Endothelial cell of umbilical vein (primary cell): ENCODE results near the gene ZNF514.

ENCODE experiments used
- CTCF ChIP-seq, 2 donors: IDR thresholded peaks; 1 replicate in 1 of 2; 2 replicates in 1 of 2; pipeline ENCODE4 v1.5.1; 2011; ENCODE audit warnings: low read length in 2 of 2, mild to moderate bottlenecking in 2 of 2, moderate library complexity in 2 of 2, control low read depth in 1 of 2, inconsistent platforms in 1 of 2, low read depth in 1 of 2; ENCODE audit not compliant: insufficient read depth in 1 of 2; ENCODE audit errors: extremely low read depth in 1 of 2
- FOS ChIP-seq: IDR thresholded peaks from 2 replicates; pipeline ENCODE4 v1.6.1; 2011; ENCODE audit warnings: mild to moderate bottlenecking, low read length, moderate library complexity, borderline replicate concordance; ENCODE audit not compliant: insufficient read depth
- GATA2 ChIP-seq: IDR thresholded peaks from 2 replicates; pipeline ENCODE4 v1.7.0; 2011; ENCODE audit warnings: low read depth, mild to moderate bottlenecking, moderate library complexity, mixed read lengths, low read length; ENCODE audit not compliant: insufficient read length, insufficient read depth
- MAX ChIP-seq: IDR thresholded peaks from 2 replicates; pipeline ENCODE4 v1.6.1; 2011; ENCODE audit not compliant: insufficient read depth, insufficient read length
- POLR2A ChIP-seq: IDR thresholded peaks from 2 replicates; pipeline ENCODE4 v1.6.1; 2012; ENCODE audit warnings: low read depth, mild to moderate bottlenecking, control low read depth, low read length

- no peak for TF ChIP-seq CTCF (IDR thresholded peaks at IDR 0.05; ENCODE audit: extremely low read depth in 1 of 2, insufficient read depth in 1 of 2, low read depth in 1 of 2, low read length in 2 of 2)
- TF ChIP-seq FOS = no peak
- TF ChIP-seq POLR2A = no peak
- TF ChIP-seq GATA2 = no peak
- TF ChIP-seq MAX = no peak
Measured at GRCh38 chr2:95179451-95179850, 19.8 kb upstream of the ZNF514 start.
